Activated T-cell treated with anti-CD3 and anti-CD28 coated beads for 24 hours (primary cell): ENCODE data around the gene CCDC112.
"Not testable (repeated sequence)": the region's sequence is repeated elsewhere in the genome, so short reads cannot be mapped to it uniquely, and the experiment has no call there.

Experiments used
- DNase-seq: peaks from one replicate; pipeline ENCODE4 v3.0.0-alpha.2; 2020; ENCODE audit warnings: low read depth

The CCDC112 gene

DNA sequence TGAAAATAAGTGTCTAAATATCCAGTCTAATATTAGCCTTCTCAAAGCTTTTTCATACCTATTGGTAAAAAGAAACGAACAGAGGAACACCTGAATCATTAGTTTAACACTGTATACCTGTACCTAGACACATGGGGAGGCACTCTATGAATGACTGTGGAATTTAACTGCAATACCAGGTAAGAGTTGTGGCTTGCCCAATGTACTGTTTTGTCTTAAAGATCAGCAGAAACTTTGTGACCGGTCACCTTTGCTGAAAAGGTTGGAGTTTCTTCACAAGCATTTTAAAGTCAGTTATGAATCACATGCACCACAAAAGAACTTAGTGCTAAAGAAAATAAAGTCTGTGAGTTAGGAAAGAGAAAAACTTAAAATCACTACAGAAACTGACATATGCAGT, 36.2 kb downstream of the CCDC112 start:
- DNase-seq = no peak

DNA sequence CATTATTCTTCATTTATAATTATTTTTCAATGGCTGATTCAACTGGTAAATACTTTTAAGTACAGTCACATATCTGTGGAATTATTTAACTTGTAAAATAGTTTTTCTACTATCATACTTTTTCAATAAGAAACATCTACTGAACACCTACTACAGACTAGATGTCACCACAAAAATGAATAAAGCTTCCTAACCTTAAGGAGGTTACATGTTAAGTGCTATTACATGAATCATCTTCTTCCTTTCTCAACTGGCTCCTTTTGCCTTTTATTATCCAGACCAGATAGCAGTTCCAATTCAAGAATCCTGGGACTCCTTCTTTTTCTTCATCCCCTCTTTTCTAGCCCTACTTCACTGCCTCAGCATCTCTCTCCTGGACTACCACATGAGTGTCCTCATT, 38.5 kb downstream of the CCDC112 start:
- DNase-seq = no peak

DNA sequence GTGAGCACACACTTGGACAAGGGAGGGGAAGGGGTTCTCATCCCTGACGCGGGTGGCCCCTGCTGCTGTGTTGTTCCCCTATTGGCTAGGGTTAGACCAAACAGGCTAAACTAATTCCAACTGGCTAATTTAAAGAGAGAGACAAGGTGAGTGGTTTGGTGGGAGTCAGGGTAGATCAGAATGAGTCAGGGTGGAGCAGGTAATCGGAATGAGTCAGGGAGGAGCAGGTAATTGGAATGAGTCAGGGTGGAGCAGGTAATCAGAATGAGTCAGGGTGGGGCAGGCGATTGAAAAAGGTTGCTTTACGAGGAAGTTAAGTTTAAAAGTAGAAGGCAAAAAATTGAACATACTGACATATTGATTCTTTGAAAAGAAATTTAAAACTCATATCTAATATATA, 47.1 kb downstream of the CCDC112 start:
- not testable (repeated sequence) for DNase-seq

DNA sequence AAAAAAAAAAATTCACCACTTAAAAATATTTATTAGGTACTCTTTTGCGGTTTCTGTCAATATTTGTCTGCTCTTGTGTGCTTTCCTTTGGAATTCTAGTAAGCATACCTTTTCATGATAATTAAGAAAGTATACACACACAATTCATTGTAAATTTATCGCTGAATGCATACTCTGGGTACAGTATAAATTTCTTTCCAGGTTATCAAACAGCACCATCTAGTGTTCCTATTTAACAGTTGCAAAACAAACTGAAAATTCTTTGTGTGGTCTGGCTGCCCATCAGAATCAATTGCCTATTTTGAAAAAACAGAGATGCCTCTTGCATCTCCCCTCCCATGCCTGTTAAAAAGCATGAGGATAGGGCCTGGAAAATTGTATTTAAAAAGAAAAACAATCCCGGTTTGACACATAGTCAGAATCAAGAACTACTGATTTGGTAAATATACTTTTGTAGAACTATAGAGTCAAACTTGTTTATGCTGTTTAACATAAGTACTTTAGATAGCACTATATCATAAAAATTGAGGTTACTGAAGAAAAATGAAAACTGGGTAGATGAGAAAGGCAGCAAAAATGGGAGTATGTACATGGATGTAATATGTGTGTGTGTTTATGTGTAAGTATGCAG, 50.0 kb downstream of the CCDC112 start:
- no peak for DNase-seq

DNA sequence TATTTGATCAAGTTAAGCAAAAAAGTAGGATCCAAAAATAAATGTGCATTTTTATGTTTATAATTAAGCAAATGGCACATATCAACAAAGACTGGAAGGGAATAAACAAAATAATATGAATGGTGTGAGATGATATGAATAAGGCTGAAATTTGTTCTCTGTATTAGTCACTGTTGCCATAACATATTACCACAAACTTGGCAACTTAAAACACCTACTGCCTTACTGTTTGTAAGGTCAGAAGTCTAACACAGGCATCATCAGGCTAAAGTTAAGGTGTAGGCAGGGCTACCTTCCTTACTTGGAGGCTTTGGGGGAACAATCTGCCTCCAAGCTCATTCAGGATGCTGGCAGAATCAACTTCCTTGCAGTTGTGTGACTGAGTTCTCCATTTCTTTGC, 53.0 kb downstream of the CCDC112 start:
- no peak for DNase-seq

DNA sequence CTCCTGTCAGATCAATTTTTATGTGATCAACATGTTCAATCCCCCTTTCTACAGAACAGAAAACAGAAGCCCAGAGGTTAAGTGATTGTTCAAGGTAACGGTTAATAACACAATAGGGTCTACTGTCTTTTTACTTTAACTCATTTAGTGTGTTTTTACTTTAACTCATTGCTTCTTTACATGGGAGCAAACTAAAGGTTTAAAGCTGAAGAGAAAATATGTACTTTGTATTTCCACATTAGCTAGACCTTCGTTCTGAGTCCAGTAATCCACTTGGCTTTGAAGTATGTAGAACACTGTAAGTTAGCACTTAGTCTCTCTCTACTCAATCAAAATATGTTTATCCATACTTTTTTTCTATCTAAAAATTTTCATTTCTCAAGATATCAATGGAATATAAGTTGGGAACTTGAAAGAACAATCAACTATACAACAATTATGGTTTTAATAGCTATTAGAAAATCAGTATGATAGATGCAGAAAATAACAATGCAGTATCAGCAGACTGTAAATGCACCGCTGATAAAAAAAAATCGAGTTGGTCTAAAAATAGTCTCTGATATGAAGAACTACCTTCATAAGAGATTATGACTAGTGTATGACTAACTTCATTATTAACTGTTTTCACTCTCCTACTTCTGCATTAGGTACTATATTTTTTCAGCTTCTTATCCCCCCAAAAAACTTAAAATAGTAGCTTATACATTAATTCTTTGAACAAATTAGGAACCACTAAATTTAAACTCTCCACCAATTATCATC, 54.4 kb downstream of the CCDC112 start:
- no peak for DNase-seq

DNA sequence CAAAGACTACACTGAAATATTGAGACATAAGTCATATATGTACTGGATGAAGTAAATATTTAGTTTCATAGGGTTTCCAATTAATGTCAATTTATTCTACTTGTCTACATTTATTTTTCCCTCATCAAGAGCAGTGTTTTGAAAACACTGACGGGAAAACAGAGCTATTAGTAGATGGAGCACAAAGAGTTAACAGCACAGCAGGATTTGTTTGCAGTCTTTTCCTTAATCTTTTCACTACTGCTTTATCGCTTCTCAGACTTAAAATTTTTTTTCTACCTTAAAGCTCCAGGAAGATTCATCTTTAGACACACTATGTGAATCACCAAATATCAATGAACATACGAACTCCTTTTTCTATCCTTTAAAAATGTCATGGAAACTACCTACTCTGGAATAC, 59.4 kb downstream of the CCDC112 start:
- no peak for DNase-seq

DNA sequence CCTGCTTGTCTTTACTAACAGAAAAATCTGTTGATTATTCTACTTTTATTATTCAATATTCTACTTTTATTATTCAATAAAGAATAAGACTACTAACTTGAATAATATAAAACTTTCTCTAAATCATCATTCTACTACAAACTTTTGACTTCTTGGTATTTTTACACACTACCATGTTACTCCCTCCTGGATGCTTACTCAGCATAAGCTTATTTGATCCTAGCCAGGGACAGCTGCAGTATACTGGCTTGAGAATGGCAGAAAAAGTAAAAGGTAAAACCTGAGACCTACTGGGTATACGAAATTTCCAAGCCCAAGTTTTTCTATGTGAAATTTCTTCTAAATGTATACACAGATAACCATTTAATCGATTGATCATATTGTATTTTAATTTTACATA, 59.9 kb downstream of the CCDC112 start:
- DNase-seq = no peak

DNA sequence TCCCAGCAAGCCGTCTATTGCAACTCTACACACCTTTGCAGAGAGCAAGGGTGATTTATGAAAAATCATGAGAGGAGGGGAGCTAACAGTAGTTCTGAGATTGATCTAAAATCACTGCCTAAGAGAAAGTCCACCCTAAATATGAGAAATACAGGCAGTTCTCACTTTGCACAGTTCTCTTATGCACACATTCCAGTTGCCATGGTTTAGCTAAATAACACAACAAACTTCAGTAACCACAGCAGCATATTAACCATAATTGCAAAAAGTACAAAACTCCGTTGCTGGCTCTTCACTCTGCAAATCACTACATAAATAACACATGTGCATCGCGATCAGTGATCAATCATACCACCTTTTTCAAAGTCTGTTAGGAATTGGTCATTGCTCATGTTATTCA, 64.9 kb downstream of the CCDC112 start:
- no peak for DNase-seq

DNA sequence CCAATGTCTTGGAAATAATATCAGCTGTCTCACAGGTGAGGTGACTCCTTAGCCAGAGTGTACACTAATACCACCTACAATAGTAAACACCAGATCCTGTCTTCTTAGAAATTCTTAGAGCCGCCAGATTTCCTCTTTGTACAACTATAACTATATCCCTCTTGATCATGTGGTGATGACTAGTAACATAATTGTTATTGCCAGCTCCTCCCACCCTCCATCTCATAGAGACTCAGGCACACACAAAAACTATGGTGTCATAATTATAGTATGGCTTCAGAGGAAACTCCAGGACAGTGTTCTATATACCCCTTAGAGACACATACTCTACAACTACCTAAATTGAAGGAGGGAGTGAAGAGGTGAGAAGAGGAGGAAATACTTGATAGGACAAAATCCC, 66.8 kb downstream of the CCDC112 start:
- no peak for DNase-seq

DNA sequence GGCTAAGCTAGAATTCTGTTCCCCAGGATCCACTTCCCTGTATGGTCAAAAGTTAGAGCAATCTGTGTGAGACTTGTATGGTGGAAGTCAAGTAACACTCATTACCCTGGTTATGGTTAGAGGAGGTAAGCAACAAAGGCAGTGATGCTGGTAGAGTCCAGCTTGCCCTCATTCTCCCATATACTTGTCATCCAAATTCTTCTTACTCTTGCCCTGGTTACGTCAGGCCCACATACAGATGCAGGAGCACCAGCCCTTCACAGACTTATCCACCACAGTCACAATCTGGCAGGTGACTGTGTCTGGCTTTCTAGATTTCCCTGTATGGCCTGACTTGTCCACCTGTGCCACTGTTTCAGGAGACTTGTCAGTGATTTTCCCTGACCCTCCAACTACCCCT, 69.2 kb downstream of the CCDC112 start:
- no peak for DNase-seq
